Stimulated activated CD4-positive, alpha-beta T cell treated with anti-CD3 and anti-CD28 coated beads, Interleukin-12 subunit alpha, Interleukin-12 subunit beta, amount 100 ng/mL, for 24 hours (primary cell): Measurements from ENCODE around the gene ZNF280D.

Source experiments
- DNase-seq, 2 experiments: peaks; one replicate each; pipeline ENCODE4 v3.0.0-alpha.2; 2020; ENCODE audit warnings: low read depth in 2 of 2

The ZNF280D gene

DNA sequence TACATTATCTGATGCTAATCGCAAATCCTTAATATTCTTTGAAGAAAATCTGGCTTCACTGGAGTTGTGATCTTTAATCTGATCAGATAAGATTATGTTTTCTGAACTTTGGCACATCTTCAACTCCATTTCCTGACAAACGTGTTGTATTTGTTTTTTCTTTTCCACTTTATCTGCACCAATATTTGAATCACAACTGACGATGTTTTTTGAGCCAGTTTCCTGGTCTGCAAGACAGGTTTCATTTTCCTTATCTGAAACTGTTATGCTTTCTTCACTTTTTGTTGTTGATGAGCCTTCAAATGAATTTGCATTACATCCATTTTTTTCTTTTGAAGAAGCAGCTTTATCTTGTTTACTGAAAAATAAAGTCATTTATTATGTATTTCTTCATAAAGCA, 101.5 kb downstream of the ZNF280D start:
- no peak for DNase-seq

DNA sequence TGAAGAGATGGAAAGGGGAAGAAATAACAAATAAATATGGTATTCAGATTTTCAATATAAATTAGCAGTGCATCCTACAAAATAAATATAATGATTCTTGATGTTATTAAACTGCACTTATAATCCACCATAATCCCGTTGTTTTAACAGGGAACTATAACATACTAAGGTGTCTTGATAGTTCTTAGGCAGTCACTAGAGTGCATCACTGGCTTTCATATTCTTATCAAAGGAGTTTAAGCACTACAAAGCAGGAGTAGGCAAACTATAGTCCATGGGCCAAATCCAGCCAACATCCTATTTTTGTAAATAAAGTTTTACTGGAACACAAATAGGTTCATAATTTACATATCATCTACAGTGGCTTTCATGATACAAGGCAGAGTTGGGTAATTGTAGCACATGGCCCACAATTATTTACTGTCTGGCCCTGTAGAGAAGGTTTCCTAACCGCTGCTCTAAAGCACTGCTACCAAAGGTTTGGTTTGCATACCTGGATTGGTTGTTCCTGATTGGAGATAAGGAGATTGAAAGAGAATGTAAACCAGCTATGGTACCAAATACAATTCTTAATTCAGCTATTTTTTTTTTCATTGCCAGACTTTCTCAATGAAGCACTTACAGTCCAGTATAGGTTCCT, 104.3 kb downstream of the ZNF280D start:
- DNase-seq = no peak

DNA sequence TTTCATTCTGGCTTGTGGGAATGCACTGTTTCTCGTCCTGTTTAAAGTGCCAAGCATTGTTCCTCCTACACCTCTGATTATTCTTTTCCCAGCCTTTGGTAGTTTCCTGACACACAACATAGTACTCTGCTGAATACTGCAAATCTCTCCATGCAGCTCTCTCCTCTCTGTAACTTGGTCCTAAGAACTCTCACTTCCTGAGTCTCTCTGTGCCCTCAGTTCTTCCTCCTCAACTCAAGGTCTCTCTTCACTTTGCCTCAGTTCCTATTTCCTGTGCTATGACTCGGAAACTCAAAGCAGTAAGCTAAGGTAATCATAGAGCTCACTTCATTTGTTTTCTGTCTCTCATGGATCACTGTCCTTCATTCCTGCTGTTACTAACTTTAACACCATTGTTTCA, 113.4 kb downstream of the ZNF280D start:
- no peak for DNase-seq

DNA sequence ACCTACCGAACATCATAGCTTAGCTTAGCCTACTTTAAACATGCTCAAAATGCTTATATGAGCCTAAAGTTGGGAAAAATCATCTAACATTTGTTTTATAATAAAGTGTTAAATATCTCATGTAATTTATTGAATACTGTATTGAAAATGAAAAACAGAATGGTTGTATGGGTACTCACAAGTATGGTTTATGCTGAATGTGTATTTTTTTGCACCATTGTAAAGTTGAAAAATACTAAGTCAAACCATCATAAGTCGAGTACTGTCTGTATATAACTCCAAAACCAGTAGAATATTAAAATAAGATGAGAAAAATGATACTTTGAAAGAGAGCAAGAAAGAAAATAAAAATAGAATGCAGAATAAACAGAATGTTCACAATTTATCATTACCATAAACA, 115.7 kb downstream of the ZNF280D start:
- no peak for DNase-seq

DNA sequence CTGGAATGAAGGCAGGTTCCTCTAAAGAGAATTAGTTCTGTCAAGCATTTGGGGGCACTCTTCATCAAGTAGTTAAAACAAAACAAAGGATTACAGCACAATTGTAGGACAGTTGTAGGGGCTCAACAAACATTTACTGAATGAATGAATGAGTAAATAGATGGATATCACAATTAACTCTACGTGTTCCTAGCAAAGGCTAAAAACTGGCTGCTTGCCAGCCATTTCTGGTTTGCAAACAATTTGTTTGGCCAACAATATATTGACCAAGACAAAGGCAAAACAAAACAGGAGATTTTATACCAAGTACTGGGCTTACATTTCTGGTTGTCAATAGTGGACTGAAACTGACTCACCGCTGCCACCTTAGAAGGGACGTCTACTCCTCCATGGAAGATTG, 116.8 kb downstream of the ZNF280D start:
- no peak for DNase-seq

DNA sequence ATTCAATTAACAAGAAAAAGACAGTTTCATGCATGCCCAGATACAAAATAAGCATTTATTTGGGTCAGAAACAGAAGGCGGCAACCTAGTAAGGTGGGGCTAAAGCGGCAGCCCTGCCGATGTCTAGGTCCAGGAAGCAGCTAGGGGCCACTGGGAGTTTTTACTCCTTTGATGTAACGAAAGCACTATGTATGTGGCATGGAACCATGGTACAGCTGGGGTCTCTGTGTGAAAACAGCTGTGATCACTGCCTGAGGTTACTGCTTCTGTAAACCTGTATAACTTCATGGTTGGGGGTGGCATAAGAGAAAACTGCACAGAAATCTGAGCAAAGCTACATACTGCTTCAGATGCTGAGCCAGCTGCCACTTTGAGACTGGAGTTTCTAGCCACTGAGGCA, 119.5 kb downstream of the ZNF280D start:
- no peak for DNase-seq

DNA sequence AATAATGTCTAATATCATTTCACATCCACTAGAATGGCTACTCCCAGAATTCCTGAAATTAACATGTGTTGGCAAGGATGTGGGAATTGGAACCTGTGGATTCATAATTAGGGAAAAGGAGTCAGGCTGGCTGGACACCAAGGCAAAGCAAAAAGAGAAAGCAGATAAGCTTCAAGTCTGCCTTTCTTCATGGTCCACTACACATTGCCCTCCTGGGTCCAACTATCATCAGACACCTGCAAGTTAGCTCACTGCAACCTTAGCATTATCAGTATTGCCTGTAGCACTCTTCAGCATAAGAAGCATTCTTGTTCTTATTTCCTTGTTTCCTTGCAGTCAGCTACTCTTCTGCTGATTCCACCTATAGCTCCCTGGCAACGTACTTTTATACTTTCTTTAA, 124.3 kb downstream of the ZNF280D start:
- no peak for DNase-seq

DNA sequence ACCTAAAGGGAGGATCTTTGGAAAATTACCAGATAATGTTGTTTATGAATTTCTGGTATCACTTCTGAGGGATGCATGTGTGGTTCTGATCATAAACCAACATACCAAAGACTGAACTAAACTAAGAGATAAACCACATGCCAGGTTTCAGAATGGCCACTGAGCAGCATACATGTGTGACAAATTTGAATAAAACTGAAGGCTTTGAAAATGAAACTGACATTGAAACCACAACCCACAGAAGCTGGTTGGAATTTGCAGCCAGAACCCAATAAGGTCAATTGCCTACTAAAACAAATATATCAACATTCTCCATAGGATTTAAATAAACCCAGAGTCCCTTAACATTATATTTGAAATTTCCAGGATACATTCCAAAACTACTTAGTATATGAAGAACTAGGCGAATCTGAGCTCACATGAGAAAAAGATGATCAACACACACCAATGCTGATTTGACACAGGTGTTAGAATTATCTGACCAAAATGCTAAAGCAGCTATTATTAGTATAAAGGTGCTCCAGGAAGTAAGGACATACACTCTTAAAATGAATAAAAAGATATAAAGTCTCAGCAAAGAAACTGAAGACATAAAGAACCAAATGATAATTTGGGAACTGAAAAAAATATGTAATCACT, 125.0 kb downstream of the ZNF280D start:
- no peak for DNase-seq

DNA sequence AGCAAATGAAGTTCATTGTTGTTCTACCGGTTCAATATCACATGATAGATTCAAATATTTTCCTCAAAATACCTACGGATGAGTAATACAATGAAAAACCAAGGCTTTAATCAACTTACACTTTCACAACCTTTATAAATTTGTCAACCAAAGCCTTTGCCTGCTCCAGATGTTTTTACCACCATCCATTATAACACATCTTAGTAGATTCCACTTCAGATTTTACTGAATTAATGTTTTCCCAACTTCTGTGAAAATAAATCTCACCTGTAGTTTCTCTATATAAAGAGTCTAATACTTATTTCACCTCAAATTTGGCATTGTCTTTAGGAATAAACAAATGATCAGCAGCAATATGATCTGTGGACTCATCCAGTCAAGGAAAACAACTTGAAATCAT, 131.1 kb downstream of the ZNF280D start:
- no peak for DNase-seq

DNA sequence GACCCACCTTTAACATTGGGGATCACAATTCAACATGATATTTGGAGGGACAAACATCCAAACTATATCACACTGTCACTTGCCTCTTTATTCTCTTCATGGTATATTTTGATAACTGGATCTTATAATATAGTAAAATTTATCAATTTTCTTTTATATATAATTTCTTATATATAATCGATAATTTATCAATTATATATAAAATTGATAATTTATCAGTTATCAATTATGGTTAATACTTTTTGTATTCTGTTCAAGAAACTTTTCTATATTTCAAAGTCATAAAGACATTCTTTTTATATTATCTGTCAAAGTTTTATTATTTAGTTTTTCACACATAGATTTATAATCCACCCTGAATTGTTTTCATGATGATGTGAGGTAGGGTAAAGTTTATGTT, 132.9 kb downstream of the ZNF280D start:
- DNase-seq = no peak

DNA sequence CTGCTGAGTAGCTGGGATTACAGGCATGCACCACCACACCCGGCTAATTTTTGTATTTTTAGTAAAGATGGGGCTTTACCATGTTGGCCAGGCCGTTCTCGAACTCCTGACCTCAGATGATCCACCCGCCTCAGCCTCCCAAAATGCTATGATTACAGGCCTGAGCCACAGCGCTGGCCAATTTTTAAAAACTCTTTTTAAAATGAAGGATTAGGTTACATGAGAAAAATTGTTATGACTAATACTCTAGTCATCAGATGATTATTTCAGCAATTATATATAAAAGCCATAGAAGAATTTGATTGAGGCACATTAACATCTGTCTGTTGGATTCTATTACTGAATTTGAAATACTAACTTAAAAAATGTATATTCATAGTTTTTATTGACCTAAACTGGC, 134.3 kb downstream of the ZNF280D start:
- no peak for DNase-seq

DNA sequence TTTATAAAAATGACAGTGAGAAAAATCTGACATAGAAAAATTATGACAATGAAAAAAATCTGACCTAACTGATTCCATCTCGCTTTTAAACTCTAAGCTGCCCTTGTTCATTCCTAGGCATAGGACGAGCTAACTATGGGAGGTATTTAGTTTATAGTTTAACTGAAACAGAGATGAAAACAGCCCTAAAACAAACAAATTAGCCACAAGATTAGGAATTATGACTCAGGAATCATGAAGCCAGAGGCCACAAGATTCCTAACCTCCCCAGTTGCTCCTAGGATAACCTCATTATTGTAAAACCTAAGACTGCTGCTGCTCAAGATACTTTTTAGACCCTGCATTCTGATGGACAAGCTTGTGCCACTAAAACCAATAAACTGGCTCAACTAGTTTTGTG, 145.6 kb downstream of the ZNF280D start:
- no peak for DNase-seq

DNA sequence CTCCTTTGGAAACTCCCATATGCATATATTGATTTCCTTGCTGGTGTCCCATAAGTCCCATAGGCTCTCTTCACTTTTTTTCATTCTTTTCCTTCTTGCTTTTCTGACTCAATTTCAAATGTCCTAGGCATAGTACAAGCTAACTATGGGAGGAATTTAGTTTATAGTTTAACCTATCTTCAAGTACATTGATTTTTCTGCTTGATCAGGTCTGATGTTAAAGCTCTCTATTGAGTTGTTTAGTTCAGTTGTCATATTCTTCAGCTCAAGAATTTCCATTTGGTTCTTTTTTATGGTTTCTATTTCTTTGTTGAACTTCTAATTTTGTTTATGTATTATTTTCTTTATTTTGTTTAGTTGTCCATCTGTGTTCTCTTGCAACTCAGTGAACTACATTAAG, 147.1 kb downstream of the ZNF280D start:
- DNase-seq = no peak

DNA sequence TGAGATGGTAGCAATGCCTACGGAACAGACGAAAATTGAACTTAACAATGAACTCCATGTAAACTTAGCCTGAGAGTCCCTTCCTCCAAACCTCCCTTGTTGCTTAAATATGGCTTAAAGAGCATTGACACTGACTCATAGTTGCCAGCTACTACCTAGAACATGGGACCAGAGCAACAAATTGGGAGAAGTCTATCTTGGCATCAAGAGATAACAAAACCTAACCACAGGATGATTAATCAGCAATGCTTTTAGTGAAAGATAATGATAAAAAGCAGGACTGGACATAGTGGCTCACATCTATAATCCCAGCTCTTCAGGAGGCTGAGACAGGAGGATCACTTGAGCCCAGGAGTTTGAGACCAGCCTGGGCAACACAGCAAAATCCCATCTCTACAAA, 150.5 kb downstream of the ZNF280D start:
- DNase-seq = no peak
